ENCODE results near the gene BCAR1. TPM values are rescaled to one million over a fixed set of nuclear protein-coding genes. Genes with fewer than 3 reads are reported as not detected.

The BCAR1 gene
- total and polyA plus RNA-seq, 2 experiments from 2014 or later = 37.9 to 140 TPM

DNA sequence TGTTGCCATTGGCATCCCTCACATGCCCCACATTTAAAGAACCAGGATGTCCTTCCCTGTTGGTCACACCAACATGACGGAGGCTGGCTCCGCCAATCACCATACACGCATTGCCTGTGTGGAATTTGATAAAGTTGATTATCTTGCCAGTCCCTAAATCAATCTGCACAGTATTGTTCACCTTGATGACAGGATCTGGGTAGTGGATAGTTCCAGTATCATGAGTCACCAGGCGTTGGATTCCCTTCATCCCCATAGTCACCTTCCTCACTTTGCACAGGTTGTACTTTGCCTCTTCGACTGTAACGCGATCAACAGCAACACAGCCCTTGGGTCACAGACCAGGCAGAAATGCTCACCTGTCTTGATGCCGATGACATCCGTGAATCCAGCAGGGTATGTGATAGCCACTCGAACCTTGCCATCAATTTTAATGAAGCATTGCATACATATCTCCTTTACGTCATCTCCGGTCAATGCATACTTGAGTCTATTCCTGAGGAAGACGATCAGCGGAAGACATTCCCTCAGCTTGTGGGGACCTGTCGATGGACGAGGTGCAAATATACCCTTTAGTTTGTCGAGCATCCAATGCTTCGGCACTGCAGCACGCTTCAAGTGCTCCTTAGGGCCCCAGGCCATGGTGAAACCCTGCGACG lies 58.7 kb downstream of the BCAR1 start:
- TF ChIP-seq STAT1 (IDR thresholded peaks at IDR 0.05; ENCODE audit: unreplicated experiment) (no peak), ZNF114 (CRISPR knock-in tag; IDR thresholded peaks at IDR 0.05) (no peak), CREB1 (CRISPR knock-in tag; IDR thresholded peaks at IDR 0.05; ENCODE audit: low read depth) (no peak), NANOG (IDR thresholded peaks at IDR 0.05; ENCODE audit: borderline replicate concordance) (no peak), JUNB (IDR thresholded peaks at IDR 0.05; ENCODE audit: unreplicated experiment) (no peak), EZH2 (IDR thresholded peaks at IDR 0.05; ENCODE audit: low read depth, unreplicated experiment) (no peak), EZH2phosphoT487 (IDR thresholded peaks at IDR 0.05; ENCODE audit: unreplicated experiment) (no peak), POLR2AphosphoS5 (IDR thresholded peaks at IDR 0.05; ENCODE audit: low read depth) (no peak), ZNF331 (CRISPR knock-in tag; IDR thresholded peaks at IDR 0.05; ENCODE audit: low read depth) (no peak)
- TF ChIP-seq, protein P1, sequence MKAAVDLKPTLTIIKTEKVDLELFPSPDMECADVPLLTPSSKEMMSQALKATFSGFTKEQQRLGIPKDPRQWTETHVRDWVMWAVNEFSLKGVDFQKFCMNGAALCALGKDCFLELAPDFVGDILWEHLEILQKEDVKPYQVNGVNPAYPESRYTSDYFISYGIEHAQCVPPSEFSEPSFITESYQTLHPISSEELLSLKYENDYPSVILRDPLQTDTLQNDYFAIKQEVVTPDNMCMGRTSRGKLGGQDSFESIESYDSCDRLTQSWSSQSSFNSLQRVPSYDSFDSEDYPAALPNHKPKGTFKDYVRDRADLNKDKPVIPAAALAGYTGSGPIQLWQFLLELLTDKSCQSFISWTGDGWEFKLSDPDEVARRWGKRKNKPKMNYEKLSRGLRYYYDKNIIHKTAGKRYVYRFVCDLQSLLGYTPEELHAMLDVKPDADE (IDR thresholded peaks at IDR 0.05) = no peak
- TF ChIP-seq, protein P2, sequence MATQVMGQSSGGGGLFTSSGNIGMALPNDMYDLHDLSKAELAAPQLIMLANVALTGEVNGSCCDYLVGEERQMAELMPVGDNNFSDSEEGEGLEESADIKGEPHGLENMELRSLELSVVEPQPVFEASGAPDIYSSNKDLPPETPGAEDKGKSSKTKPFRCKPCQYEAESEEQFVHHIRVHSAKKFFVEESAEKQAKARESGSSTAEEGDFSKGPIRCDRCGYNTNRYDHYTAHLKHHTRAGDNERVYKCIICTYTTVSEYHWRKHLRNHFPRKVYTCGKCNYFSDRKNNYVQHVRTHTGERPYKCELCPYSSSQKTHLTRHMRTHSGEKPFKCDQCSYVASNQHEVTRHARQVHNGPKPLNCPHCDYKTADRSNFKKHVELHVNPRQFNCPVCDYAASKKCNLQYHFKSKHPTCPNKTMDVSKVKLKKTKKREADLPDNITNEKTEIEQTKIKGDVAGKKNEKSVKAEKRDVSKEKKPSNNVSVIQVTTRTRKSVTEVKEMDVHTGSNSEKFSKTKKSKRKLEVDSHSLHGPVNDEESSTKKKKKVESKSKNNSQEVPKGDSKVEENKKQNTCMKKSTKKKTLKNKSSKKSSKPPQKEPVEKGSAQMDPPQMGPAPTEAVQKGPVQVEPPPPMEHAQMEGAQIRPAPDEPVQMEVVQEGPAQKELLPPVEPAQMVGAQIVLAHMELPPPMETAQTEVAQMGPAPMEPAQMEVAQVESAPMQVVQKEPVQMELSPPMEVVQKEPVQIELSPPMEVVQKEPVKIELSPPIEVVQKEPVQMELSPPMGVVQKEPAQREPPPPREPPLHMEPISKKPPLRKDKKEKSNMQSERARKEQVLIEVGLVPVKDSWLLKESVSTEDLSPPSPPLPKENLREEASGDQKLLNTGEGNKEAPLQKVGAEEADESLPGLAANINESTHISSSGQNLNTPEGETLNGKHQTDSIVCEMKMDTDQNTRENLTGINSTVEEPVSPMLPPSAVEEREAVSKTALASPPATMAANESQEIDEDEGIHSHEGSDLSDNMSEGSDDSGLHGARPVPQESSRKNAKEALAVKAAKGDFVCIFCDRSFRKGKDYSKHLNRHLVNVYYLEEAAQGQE (IDR thresholded peaks at IDR 0.05; ENCODE audit: unreplicated experiment) = no peak
- TF ChIP-seq, protein P3, sequence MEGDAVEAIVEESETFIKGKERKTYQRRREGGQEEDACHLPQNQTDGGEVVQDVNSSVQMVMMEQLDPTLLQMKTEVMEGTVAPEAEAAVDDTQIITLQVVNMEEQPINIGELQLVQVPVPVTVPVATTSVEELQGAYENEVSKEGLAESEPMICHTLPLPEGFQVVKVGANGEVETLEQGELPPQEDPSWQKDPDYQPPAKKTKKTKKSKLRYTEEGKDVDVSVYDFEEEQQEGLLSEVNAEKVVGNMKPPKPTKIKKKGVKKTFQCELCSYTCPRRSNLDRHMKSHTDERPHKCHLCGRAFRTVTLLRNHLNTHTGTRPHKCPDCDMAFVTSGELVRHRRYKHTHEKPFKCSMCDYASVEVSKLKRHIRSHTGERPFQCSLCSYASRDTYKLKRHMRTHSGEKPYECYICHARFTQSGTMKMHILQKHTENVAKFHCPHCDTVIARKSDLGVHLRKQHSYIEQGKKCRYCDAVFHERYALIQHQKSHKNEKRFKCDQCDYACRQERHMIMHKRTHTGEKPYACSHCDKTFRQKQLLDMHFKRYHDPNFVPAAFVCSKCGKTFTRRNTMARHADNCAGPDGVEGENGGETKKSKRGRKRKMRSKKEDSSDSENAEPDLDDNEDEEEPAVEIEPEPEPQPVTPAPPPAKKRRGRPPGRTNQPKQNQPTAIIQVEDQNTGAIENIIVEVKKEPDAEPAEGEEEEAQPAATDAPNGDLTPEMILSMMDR (conservative IDR thresholded peaks at IDR 0.05; ENCODE audit: low read depth in 2 of 2) = no peak
- TF ChIP-seq, protein P4, sequence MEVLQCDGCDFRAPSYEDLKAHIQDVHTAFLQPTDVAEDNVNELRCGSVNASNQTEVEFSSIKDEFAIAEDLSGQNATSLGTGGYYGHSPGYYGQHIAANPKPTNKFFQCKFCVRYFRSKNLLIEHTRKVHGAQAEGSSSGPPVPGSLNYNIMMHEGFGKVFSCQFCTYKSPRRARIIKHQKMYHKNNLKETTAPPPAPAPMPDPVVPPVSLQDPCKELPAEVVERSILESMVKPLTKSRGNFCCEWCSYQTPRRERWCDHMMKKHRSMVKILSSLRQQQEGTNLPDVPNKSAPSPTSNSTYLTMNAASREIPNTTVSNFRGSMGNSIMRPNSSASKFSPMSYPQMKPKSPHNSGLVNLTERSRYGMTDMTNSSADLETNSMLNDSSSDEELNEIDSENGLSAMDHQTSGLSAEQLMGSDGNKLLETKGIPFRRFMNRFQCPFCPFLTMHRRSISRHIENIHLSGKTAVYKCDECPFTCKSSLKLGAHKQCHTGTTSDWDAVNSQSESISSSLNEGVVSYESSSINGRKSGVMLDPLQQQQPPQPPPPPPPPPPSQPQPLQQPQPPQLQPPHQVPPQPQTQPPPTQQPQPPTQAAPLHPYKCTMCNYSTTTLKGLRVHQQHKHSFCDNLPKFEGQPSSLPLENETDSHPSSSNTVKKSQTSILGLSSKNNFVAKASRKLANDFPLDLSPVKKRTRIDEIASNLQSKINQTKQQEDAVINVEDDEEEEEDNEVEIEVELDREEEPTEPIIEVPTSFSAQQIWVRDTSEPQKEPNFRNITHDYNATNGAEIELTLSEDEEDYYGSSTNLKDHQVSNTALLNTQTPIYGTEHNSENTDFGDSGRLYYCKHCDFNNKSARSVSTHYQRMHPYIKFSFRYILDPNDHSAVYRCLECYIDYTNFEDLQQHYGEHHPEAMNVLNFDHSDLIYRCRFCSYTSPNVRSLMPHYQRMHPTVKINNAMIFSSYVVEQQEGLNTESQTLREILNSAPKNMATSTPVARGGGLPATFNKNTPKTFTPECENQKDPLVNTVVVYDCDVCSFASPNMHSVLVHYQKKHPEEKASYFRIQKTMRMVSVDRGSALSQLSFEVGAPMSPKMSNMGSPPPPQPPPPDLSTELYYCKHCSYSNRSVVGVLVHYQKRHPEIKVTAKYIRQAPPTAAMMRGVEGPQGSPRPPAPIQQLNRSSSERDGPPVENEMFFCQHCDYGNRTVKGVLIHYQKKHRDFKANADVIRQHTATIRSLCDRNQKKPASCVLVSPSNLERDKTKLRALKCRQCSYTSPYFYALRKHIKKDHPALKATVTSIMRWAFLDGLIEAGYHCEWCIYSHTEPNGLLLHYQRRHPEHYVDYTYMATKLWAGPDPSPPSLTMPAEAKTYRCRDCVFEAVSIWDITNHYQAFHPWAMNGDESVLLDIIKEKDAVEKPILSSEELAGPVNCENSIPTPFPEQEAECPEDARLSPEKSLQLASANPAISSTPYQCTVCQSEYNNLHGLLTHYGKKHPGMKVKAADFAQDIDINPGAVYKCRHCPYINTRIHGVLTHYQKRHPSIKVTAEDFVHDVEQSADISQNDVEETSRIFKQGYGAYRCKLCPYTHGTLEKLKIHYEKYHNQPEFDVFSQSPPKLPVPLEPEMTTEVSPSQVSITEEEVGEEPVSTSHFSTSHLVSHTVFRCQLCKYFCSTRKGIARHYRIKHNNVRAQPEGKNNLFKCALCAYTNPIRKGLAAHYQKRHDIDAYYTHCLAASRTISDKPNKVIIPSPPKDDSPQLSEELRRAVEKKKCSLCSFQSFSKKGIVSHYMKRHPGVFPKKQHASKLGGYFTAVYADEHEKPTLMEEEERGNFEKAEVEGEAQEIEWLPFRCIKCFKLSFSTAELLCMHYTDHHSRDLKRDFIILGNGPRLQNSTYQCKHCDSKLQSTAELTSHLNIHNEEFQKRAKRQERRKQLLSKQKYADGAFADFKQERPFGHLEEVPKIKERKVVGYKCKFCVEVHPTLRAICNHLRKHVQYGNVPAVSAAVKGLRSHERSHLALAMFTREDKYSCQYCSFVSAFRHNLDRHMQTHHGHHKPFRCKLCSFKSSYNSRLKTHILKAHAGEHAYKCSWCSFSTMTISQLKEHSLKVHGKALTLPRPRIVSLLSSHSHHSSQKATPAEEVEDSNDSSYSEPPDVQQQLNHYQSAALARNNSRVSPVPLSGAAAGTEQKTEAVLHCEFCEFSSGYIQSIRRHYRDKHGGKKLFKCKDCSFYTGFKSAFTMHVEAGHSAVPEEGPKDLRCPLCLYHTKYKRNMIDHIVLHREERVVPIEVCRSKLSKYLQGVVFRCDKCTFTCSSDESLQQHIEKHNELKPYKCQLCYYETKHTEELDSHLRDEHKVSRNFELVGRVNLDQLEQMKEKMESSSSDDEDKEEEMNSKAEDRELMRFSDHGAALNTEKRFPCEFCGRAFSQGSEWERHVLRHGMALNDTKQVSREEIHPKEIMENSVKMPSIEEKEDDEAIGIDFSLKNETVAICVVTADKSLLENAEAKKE (CRISPR knock-in tag; IDR thresholded peaks at IDR 0.05) = no peak
- H3K4me3 ChIP-seq = no peak overlapping the region
- H3K27ac ChIP-seq (ENCODE audit: low read depth) = no peak overlapping the region
- H3F3A ChIP-seq (replicated peaks; ENCODE audit: low read depth) = 0 out of 2 replicates have a peak, but pooled peaks cover 2% of the 10 kb centered on the region
- ATAC-seq = no peak
- Mint-ChIP-seq H3K9me3 (no peaks in the 10 kb centered on the region; the same call in 2 of the 3 replicates), H3K36me3 (ENCODE audit: low read depth) (no peaks in the 10 kb centered on the region), H3K4me1 (peaks cover 1% of the 10 kb centered on the region), H3K4me3 (no peak overlapping the region), H3K27ac (no peak overlapping the region), H3K27me3 (ENCODE audit: insufficient read depth, low read depth, poor library complexity) (peaks cover 7% of the 10 kb centered on the region)
- H4K20me1 ChIP-seq (replicated peaks; ENCODE audit: insufficient read depth) = no peaks in the 10 kb centered on the region
- H2AFZ ChIP-seq = no peak overlapping the region
- no peaks in the 10 kb centered on the region for H3K79me2 ChIP-seq (replicated peaks; ENCODE audit: insufficient read depth)
- H3K4me1 ChIP-seq (ENCODE audit: insufficient read depth) = 0 out of 2 replicates have a peak, but pooled peaks cover under 1% of the 10 kb centered on the region
- H3K36me3 ChIP-seq (ENCODE audit: insufficient read depth) = no peaks in the 10 kb centered on the region
- H3K9me2 ChIP-seq (ENCODE audit: insufficient read depth) = no peaks in the 10 kb centered on the region
- no peak overlapping the region for H3K4me2 ChIP-seq
- DNase-seq (ENCODE audit: low spot score) = no peak
- H3K27me3 ChIP-seq (ENCODE audit: insufficient read depth) = no peaks in the 10 kb centered on the region
